Sigmoid colon (tissue), 4 donors: ENCODE measurements around the gene ARRB2.

Source experiments
- CTCF ChIP-seq, 4 experiments: fragments of 450-650 bp in 3 of 4; fragments of 200-600 bp in 1 of 4; IDR thresholded peaks; one replicate each; pipeline ENCODE4 v1.5.1; 2016 to 2019; ENCODE audit warnings: antibody characterized with exemption in 4 of 4, mild to moderate bottlenecking in 3 of 4, moderate library complexity in 2 of 4
- POLR2A ChIP-seq, 2 donors: fragments of 450-650 bp; IDR thresholded peaks; one replicate each; pipeline ENCODE4 v1.6.1; 2016; ENCODE audit warnings: antibody characterized with exemption in 2 of 2, mild to moderate bottlenecking in 2 of 2, moderate library complexity in 2 of 2
- POLR2AphosphoS5 ChIP-seq, 4 donors: sonication (generic); formaldehyde crosslinking; IDR thresholded peaks; one replicate each; pipeline ENCODE4 v1.6.1; 2017; ENCODE audit warnings: antibody characterized with exemption in 4 of 4

GRCh38 chr17:4747847-4748246 lies 37.4 kb downstream of the ARRB2 start:
- no peak for TF ChIP-seq CTCF (IDR thresholded peaks at IDR 0.05)
- no peak for TF ChIP-seq POLR2A (IDR thresholded peaks at IDR 0.05)
- peak in 1 of 4 donors; percentile 10 for TF ChIP-seq POLR2AphosphoS5 (IDR thresholded peaks at IDR 0.05)
